Muscle layer of duodenum (tissue), 2 donors: ENCODE data around the gene SYNPO.
A peak's percentile ranks its signal among the peaks of the same experiment; 100 is the strongest.

Experiments
- H3K27ac ChIP-seq: one replicate; pipeline ENCODE4 v1.7.0; 2013; ENCODE audit warnings: mild to moderate bottlenecking, low read length
- H3K27me3 ChIP-seq: one replicate; pipeline ENCODE4 v1.7.0; 2013; ENCODE audit warnings: low read depth, mild to moderate bottlenecking, control low read depth, low read length
- H3K36me3 ChIP-seq, 2 donors: one replicate each; pipeline ENCODE4 v1.7.0; 2013; ENCODE audit warnings: low read length in 2 of 2, control low read depth in 1 of 2, mild to moderate bottlenecking in 1 of 2; ENCODE audit not compliant: insufficient read depth in 2 of 2, control insufficient read depth in 1 of 2
- H3K4me1 ChIP-seq, 2 donors: one replicate each; pipeline ENCODE4 v1.7.0; 2013; ENCODE audit warnings: low read length in 2 of 2, mild to moderate bottlenecking in 2 of 2, control low read depth in 1 of 2, moderate library complexity in 1 of 2; ENCODE audit not compliant: insufficient read depth in 2 of 2, control insufficient read depth in 1 of 2
- H3K4me3 ChIP-seq, 2 donors: one replicate each; pipeline ENCODE4 v1.7.0; 2013; ENCODE audit warnings: low read length in 2 of 2, low read depth in 1 of 2, mild to moderate bottlenecking in 1 of 2
- H3K9me3 ChIP-seq, 2 donors: one replicate each; pipeline ENCODE4 v1.7.0; 2013; ENCODE audit warnings: low read length in 2 of 2, control low read depth in 1 of 2, mild to moderate bottlenecking in 1 of 2; ENCODE audit not compliant: control insufficient read depth in 1 of 2
- donor health status: healthy.

The SYNPO gene

DNA sequence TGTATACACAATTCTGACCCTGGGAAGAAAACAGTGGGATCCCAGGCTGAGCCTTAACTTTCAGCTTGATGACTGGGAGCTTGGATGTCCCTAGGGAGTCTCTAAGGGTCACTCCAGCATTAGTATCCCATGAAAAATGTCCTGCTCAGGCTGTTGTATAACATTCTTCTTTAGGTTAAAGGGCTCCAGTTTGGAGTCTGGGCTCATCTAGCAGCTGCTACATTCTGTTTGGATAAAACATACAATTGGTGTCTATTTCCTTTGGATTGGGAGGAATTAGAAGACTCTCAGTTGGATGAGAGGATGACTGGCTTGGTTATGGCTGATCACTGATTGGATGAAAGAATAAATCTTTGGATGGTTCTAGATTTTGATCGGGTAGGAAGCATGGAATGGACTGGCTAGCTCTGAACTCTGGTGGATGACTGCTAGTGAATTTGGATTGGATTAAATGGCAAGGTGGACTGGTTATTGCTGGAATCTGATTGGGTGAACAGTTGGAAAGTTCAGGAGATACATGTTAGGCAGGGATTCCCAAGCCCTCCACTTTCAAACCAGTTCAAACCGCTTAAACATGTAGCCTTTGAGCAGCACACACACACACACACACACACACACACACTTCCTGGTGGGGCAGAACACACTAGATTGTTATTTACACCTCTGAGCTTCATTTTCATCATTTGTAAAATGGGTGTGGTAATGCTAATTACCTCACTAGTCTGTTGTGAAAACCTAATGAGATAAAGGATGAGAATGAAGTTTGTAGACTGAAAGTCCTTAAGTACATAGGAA lies 13.5 kb downstream of the SYNPO start:
- peaks cover 3 to 20% of the 10 kb centered on the region in 2 donors for H3K36me3 ChIP-seq
- H3K27me3 ChIP-seq, result no peaks in the 10 kb centered on the region
- H3K27ac ChIP-seq, result no peak overlapping the region
- H3K9me3 ChIP-seq, result no peaks in the 10 kb centered on the region
- H3K4me1 ChIP-seq, result peaks cover 11 to 71% of the 10 kb centered on the region in 2 donors
- no peak overlapping the region for H3K4me3 ChIP-seq

DNA sequence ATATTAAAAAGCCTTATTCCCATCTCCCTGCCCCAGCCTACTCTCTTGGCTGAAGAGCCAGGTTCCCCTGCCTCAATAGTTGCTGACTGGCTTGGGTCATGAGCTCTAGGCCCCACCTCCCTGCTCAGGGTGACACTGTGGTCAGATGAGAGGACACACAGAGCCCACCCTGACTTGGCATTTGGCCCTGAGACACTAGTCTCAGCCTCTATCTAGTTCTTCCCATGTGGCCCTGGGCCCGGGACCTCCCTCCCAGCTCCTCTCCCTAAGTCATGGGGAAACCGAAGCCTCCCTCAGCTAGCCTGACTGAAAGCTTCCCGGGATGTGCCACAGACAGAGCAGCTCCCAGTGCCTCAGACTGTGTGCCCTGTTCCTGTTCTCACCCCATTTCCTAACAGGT lies 14.8 kb downstream of the SYNPO start:
- H3K27ac ChIP-seq, result no peak overlapping the region
- no peak overlapping the region for H3K4me3 ChIP-seq
- H3K4me1 ChIP-seq, result peaks cover 11 to 74% of the 10 kb centered on the region in 2 donors
- peaks cover 2 to 7% of the 10 kb centered on the region in 2 donors for H3K36me3 ChIP-seq
- no peaks in the 10 kb centered on the region for H3K9me3 ChIP-seq
- no peaks in the 10 kb centered on the region for H3K27me3 ChIP-seq

DNA sequence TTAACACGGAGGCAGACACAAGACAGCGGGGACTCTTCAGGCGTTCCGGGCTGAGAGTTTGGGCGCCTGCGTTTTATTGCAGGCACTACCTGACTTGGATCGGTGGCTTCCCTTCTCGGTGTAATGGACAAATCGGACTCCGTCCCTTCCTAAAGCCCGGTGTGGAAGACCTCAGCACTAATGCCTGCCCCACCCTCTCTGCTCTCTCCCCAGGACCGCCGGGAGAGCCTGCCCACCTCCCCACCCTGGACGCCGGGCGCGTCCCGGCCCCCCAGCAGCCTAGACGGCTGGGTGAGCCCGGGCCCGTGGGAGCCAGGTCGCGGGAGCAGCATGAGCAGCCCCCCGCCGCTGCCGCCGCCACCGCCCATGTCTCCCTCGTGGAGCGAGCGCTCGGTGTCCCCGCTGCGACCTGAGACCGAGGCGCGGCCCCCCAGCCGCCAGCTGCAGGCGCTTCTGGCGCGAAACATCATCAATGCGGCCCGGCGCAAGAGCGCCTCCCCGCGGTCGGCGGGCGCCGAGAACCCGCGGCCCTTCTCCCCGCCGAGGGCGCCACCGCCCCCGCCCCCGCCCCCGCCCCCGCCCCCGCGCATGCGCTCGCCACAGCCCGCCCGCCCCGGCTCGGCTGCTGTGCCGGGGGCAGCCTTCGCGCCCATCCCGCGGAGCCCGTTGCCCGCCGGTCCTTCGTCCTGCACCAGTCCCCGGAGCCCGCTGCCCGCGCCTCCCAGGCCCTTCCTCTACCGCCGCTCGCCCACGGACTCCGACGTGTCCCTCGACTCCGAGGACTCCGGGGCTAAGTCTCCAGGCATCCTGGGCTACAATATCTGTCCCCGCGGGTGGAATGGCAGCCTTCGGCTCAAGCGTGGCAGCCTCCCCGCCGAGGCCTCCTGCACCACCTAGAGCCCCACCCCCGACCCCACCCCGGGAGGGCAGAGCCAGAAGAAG lies 16.0 kb downstream of the SYNPO start:
- Histone ChIP-seq H3K4me1 (peaks cover 11 to 73% of the 10 kb centered on the region in 2 donors), H3K4me3 (peak overlapping the region; percentile 47 to 66), H3K27me3 (no peaks in the 10 kb centered on the region), H3K27ac (no peak overlapping the region), H3K36me3 (no peaks in the 10 kb centered on the region), H3K9me3 (no peaks in the 10 kb centered on the region)

DNA sequence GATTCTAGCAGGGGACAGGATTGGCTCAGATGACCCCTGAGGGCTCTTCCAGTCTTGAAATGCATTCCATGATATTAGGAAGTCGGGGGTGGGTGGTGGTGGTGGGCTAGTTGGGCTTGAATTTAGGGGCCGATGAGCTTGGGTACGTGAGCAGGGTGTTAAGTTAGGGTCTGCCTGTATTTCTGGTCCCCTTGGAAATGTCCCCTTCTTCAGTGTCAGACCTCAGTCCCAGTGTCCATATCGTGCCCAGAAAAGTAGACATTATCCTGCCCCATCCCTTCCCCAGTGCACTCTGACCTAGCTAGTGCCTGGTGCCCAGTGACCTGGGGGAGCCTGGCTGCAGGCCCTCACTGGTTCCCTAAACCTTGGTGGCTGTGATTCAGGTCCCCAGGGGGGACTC lies 17.7 kb downstream of the SYNPO start:
- Histone ChIP-seq H3K36me3 (no peaks in the 10 kb centered on the region), H3K27ac (no peak overlapping the region), H3K27me3 (no peaks in the 10 kb centered on the region), H3K4me3 (no peak overlapping the region), H3K9me3 (no peaks in the 10 kb centered on the region), H3K4me1 (peaks cover 5 to 58% of the 10 kb centered on the region in 2 donors)

DNA sequence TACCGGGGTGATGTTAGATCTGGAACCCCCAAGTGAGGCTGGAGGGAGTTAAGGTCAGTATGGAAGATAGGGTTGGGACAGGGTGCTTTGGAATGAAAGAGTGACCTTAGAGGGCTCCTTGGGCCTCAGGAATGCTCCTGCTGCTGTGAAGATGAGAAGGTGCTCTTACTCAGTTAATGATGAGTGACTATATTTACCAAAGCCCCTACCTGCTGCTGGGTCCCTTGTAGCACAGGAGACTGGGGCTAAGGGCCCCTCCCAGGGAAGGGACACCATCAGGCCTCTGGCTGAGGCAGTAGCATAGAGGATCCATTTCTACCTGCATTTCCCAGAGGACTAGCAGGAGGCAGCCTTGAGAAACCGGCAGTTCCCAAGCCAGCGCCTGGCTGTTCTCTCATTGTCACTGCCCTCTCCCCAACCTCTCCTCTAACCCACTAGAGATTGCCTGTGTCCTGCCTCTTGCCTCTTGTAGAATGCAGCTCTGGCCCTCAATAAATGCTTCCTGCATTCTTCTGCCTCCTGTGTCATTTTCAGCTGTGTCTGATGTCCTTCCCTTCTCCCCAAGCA lies 18.3 kb downstream of the SYNPO start:
- H3K4me3 ChIP-seq, result no peak overlapping the region
- H3K4me1 ChIP-seq, result peaks cover 5 to 51% of the 10 kb centered on the region in 2 donors
- H3K27me3 ChIP-seq, result no peaks in the 10 kb centered on the region
- no peak overlapping the region for H3K27ac ChIP-seq
- no peaks in the 10 kb centered on the region for H3K36me3 ChIP-seq
- H3K9me3 ChIP-seq, result no peaks in the 10 kb centered on the region

DNA sequence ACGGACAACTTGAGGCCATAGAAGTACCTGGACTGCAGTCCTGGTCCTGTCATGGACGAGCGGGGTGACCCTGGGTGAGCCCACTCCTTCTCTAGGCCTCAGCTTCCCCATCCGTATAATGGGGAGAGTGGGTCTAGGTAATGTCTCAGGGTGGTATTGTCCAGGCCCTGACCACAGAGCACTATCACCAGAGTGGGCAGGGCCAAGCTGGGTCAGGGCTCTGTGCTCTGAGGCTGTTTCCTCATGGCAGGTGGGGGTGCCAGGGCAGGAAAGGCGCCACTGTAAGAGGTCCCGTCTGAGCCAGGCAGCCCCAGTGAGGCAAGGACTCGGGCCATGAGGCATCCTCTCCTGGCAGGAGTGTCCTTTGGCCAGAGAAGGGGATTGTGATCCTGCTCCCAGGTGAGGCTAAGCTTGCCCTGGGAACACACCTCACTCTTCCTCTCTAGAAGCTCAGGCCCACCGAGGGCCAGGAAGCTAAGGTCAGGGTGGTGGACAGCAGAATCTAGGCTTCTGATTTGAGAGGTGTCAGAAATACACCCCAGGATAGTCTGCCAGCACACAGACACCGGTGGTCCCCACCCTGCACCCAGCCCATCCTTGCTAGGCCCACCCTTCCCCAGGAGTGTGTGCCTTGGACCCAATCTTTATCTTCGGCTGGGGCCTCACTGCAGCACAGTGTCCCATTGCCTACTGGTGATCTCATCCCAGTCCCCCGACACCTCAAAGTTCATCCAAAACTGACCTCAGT lies 19.1 kb downstream of the SYNPO start:
- Histone ChIP-seq H3K27ac (no peak overlapping the region), H3K4me3 (no peak overlapping the region), H3K27me3 (no peaks in the 10 kb centered on the region), H3K9me3 (no peaks in the 10 kb centered on the region), H3K36me3 (no peaks in the 10 kb centered on the region), H3K4me1 (peaks cover 5 to 45% of the 10 kb centered on the region in 2 donors)

DNA sequence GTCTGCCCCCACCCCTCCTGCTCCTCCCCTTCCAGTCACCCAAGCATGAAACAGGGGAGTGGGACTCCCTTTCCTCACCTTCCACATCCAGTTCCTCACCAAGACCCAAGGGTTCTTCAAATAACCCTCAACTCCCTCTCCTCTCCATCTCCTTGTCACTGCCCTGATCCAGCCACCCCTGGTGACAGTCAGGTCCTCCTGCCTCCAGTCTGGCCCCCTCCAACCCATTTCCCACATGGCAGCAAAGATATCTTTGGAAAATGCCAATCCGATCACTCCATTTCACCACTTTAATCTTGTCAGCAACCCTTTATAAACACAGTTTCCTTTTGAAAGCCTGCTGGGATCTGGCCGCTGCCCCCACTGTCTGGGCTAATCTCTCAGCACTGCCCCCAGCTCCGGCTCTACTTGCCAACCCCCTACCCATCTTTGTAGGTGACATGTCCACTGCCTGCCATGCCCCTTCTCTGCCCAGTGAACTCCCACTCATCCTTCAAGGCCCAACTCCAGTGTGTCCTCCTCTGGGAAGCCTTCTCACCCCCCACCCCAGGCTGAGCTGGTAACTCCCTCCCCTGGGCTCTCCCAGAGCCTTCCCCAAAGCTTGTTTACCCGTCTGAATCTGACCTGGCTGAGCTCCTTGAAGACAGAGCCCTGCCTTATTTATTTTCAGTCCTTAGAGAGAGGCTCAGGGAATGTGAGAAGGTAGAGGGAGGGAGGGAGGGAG lies 19.8 kb downstream of the SYNPO start:
- no peak overlapping the region for H3K27ac ChIP-seq
- peaks cover 5 to 45% of the 10 kb centered on the region in 2 donors for H3K4me1 ChIP-seq
- H3K36me3 ChIP-seq, result no peaks in the 10 kb centered on the region
- H3K4me3 ChIP-seq, result no peak overlapping the region
- H3K27me3 ChIP-seq, result no peaks in the 10 kb centered on the region
- H3K9me3 ChIP-seq, result no peaks in the 10 kb centered on the region

DNA sequence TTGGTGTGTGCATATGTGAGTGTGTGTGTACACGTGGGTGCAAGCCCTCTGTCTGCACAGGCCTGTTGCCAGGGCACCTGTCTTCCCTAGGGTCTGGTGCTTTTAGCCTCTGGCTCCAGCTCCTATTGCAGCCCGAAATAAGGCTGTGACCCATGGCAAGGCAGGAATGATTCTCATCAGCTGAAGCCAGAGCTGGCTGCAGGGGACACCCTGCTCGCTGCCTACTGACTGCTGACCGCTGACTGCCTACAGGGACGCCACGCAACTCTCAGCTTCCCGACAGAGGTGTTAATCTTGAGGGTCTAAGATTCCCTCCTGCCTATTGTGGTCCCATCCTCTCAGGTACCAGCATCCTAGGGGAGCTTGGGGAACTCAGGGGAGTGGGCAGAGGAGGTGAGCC lies 20.6 kb downstream of the SYNPO start, which contains the start of gene MYOZ3:
Gene MYOZ3 (plus strand): TSS at position 166 of the 400 bp plus-strand sequence. CDS start 1,691 bp downstream, outside the sequence.
- H3K4me3 ChIP-seq, result no peak within 1 kb of the TSS
- H3K4me1 ChIP-seq, result peaks cover 5 to 40% of the 10 kb centered on the region in 2 donors
- no peak within 1 kb of the TSS for H3K27ac ChIP-seq
- H3K36me3 ChIP-seq, result no peaks in the 10 kb centered on the region
- no peaks in the 10 kb centered on the region for H3K27me3 ChIP-seq
- no peaks in the 10 kb centered on the region for H3K9me3 ChIP-seq

DNA sequence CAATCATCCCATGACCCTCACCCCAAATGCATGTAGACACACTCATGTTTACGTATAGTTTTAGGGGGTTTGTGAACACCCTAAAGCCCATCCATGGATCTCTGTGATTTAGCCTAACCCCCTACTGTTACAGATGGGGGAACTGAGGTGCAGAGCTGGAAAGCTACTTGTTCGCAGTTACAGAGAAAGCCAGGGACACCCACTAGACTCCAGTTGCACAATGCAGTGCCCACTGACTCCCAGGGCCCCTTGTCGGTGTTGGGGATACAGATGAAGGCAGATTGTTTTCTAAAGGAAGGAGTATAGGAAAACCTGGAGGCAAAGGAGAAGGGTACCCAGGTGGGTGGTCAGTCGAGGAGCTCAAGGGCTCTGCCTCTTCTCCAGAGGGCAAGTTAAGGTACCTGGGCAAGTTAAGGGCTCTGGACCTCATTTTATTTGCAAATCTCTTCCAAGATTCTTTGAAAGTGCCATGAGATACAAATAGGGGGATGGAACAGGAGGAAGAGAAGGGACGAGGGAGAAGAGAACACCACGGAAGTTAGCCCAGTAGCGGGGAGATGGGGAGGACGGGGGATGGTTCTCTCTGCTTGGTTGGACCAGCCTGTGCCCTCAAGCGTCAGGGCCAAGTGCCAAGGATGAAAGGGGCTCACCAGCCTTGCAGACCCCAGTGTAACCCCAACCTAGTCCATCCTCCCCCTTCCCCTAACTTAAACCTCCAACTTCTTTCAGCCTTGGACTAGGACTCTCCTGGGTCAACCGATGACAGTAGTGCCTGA lies 21.5 kb downstream of the SYNPO start:
- no peak overlapping the region for H3K27ac ChIP-seq
- no peaks in the 10 kb centered on the region for H3K36me3 ChIP-seq
- peaks cover 5 to 38% of the 10 kb centered on the region in 2 donors for H3K4me1 ChIP-seq
- no peaks in the 10 kb centered on the region for H3K27me3 ChIP-seq
- no peaks in the 10 kb centered on the region for H3K9me3 ChIP-seq
- H3K4me3 ChIP-seq, result no peak overlapping the region
